ENCODE results near the gene PLAC9.

PLAC9 gene

GRCh38 chr10:80174641-80175395 is 42.3 kb downstream of the PLAC9 start:
- FAIRE-seq (no peak), DNase-seq (ENCODE audit: insufficient read length, low spot score) (no peak)
- TF ChIP-seq POU2F2 (IDR thresholded peaks at IDR 0.05; ENCODE audit: low read depth, low read length): no peak
- no peak for TF ChIP-seq POLR2AphosphoS5 (IDR thresholded peaks at IDR 0.05; ENCODE audit: low read depth, low read length)
- TF ChIP-seq POLR2A (IDR thresholded peaks at IDR 0.05; ENCODE audit: low read depth, low read length): no peak
- TF ChIP-seq TAF1 (IDR thresholded peaks at IDR 0.05; ENCODE audit: low read depth, low read length): no peak
- TF ChIP-seq SPI1 (IDR thresholded peaks at IDR 0.05; ENCODE audit: low read depth, low read length): no peak
- TF ChIP-seq PAX5 (IDR thresholded peaks at IDR 0.05; ENCODE audit: insufficient read depth, low read length, severe bottlenecking): no peak

GRCh38 chr10:80176526-80176925 is 44.0 kb downstream of the PLAC9 start:
- TF ChIP-seq TAF1 (IDR thresholded peaks at IDR 0.05; ENCODE audit: low read depth, low read length): no peak
- FAIRE-seq: no peak
- DNase-seq (ENCODE audit: insufficient read length, low spot score): no peak

GRCh38 chr10:80177781-80178636 is 45.5 kb downstream of the PLAC9 start:
- no peak for TF ChIP-seq PAX5 (IDR thresholded peaks at IDR 0.05; ENCODE audit: insufficient read depth, low read length, severe bottlenecking)
- DNase-seq (ENCODE audit: insufficient read length, low spot score) (no peak), FAIRE-seq (no peak)

GRCh38 chr10:80182986-80183385 is 50.5 kb downstream of the PLAC9 start:
- no peak for TF ChIP-seq POLR2AphosphoS5 (IDR thresholded peaks at IDR 0.05; ENCODE audit: low read depth, low read length)
- no peak for TF ChIP-seq POLR2A (IDR thresholded peaks at IDR 0.05; ENCODE audit: low read depth, low read length)
- TF ChIP-seq SPI1 (IDR thresholded peaks at IDR 0.05; ENCODE audit: low read depth, low read length): no peak
- DNase-seq (ENCODE audit: insufficient read length, low spot score) (no peak), FAIRE-seq (no peak)

- DNase-seq (ENCODE audit: insufficient read length, low spot score) (no peak), FAIRE-seq (no peak)
- TF ChIP-seq SPI1 (IDR thresholded peaks at IDR 0.05; ENCODE audit: low read depth, low read length) (no peak), POLR2AphosphoS5 (IDR thresholded peaks at IDR 0.05; ENCODE audit: low read depth, low read length) (no peak), POLR2A (IDR thresholded peaks at IDR 0.05; ENCODE audit: low read depth, low read length) (no peak), POU2F2 (IDR thresholded peaks at IDR 0.05; ENCODE audit: low read depth, low read length) (no peak), PAX5 (IDR thresholded peaks at IDR 0.05; ENCODE audit: insufficient read depth, low read length, severe bottlenecking) (no peak), TAF1 (IDR thresholded peaks at IDR 0.05; ENCODE audit: low read depth, low read length) (no peak)
These were observed 50.9 kb downstream of the PLAC9 start for GRCh38 chr10:80183436-80183835.

GRCh38 chr10:80184291-80184690 is 51.8 kb downstream of the PLAC9 start:
- FAIRE-seq: no peak

GRCh38 chr10:80185578-80186299 is 53.2 kb downstream of the PLAC9 start:
- TF ChIP-seq TAF1 (IDR thresholded peaks at IDR 0.05; ENCODE audit: low read depth, low read length): no peak
- no peak for TF ChIP-seq POLR2A (IDR thresholded peaks at IDR 0.05; ENCODE audit: low read depth, low read length)
- no peak for TF ChIP-seq POLR2AphosphoS5 (IDR thresholded peaks at IDR 0.05; ENCODE audit: low read depth, low read length)
- TF ChIP-seq POU2F2 (IDR thresholded peaks at IDR 0.05; ENCODE audit: low read depth, low read length): no peak
- no peak for TF ChIP-seq PAX5 (IDR thresholded peaks at IDR 0.05; ENCODE audit: insufficient read depth, low read length, severe bottlenecking)
- TF ChIP-seq SPI1 (IDR thresholded peaks at IDR 0.05; ENCODE audit: low read depth, low read length): no peak
- no peak for DNase-seq (ENCODE audit: insufficient read length, low spot score)
- FAIRE-seq: no peak

More at GRCh38 chr10:80184291-80184690, 51.8 kb downstream of the PLAC9 start:
- no peak for DNase-seq (ENCODE audit: insufficient read length, low spot score)
- TF ChIP-seq PAX5 (IDR thresholded peaks at IDR 0.05; ENCODE audit: insufficient read depth, low read length, severe bottlenecking): no peak
- no peak for TF ChIP-seq POU2F2 (IDR thresholded peaks at IDR 0.05; ENCODE audit: low read depth, low read length)
- TF ChIP-seq TAF1 (IDR thresholded peaks at IDR 0.05; ENCODE audit: low read depth, low read length): no peak
- no peak for TF ChIP-seq POLR2A (IDR thresholded peaks at IDR 0.05; ENCODE audit: low read depth, low read length)
- TF ChIP-seq SPI1 (IDR thresholded peaks at IDR 0.05; ENCODE audit: low read depth, low read length): no peak
- no peak for TF ChIP-seq POLR2AphosphoS5 (IDR thresholded peaks at IDR 0.05; ENCODE audit: low read depth, low read length)

GRCh38 chr10:80186364-80187012 is 54.0 kb downstream of the PLAC9 start:
- no peak for DNase-seq (ENCODE audit: insufficient read length, low spot score)
- TF ChIP-seq POU2F2 (IDR thresholded peaks at IDR 0.05; ENCODE audit: low read depth, low read length) (0 out of 2 replicates have a peak, but pooled peaks have one; percentile 11), SPI1 (IDR thresholded peaks at IDR 0.05; ENCODE audit: low read depth, low read length) (no peak)
- FAIRE-seq: peak; percentile 67

GRCh38 chr10:80187060-80187459 is 54.5 kb downstream of the PLAC9 start:
- no peak for TF ChIP-seq PAX5 (IDR thresholded peaks at IDR 0.05; ENCODE audit: insufficient read depth, low read length, severe bottlenecking)
- TF ChIP-seq POLR2A (IDR thresholded peaks at IDR 0.05; ENCODE audit: low read depth, low read length): no peak
- TF ChIP-seq SPI1 (IDR thresholded peaks at IDR 0.05; ENCODE audit: low read depth, low read length): no peak
- no peak for TF ChIP-seq POU2F2 (IDR thresholded peaks at IDR 0.05; ENCODE audit: low read depth, low read length)
- no peak for TF ChIP-seq TAF1 (IDR thresholded peaks at IDR 0.05; ENCODE audit: low read depth, low read length)
- no peak for TF ChIP-seq POLR2AphosphoS5 (IDR thresholded peaks at IDR 0.05; ENCODE audit: low read depth, low read length)

More at GRCh38 chr10:80187060-80187459, 54.5 kb downstream of the PLAC9 start:
- FAIRE-seq (no peak), DNase-seq (ENCODE audit: insufficient read length, low spot score) (no peak)
